Loucy (cell line): Measurements from ENCODE around the gene STK39.

Experiments used
- H2AFZ ChIP-seq: fragments of 200-600 bp; sonication (generic); 2 replicates; pipeline ENCODE4 v1.6.0; 2016; ENCODE audit warnings: antibody characterized with exemption, mild to moderate bottlenecking, low read length, moderate library complexity
- H3F3A ChIP-seq: fragments of 200-600 bp; 2 replicates; pipeline ENCODE4 v1.6.0; 2016; ENCODE audit warnings: antibody characterized with exemption, low read depth, mild to moderate bottlenecking
- H3K27me3 ChIP-seq: fragments of 200-600 bp; sonication (generic); 2 replicates; pipeline ENCODE4 v1.6.1; 2014; ENCODE audit warnings: low read length, mild to moderate bottlenecking; ENCODE audit not compliant: insufficient read depth, poor library complexity, severe bottlenecking
- H3K36me3 ChIP-seq: fragments of 200-600 bp; sonication (generic); 2 replicates; pipeline ENCODE4 v1.6.1; 2016; ENCODE audit warnings: low read length; ENCODE audit not compliant: insufficient read depth
- H3K4me1 ChIP-seq: fragments of 200-600 bp; sonication (generic); 2 replicates; pipeline ENCODE4 v1.5.1; 2014; ENCODE audit warnings: low read length, mild to moderate bottlenecking; ENCODE audit not compliant: insufficient read depth, poor library complexity, severe bottlenecking
- H3K4me2 ChIP-seq: fragments of 200-600 bp; sonication (generic); 2 replicates; pipeline ENCODE4 v1.6.0; 2014; ENCODE audit warnings: antibody characterized with exemption, low read length, low read depth, mild to moderate bottlenecking; ENCODE audit not compliant: poor library complexity, severe bottlenecking
- H3K4me3 ChIP-seq: fragments of 200-600 bp; sonication (generic); 2 replicates; pipeline ENCODE4 v1.5.1; 2014; ENCODE audit warnings: low read length, mild to moderate bottlenecking, mixed read lengths; ENCODE audit not compliant: poor library complexity, severe bottlenecking
- H3K79me2 ChIP-seq: fragments of 200-600 bp; sonication (generic); 2 replicates; pipeline ENCODE4 v1.6.1; 2014; ENCODE audit warnings: low read length; ENCODE audit not compliant: insufficient read depth
- H3K9ac ChIP-seq: fragments of 200-600 bp; sonication (generic); 2 replicates; pipeline ENCODE4 v1.6.0; 2014; ENCODE audit warnings: mild to moderate bottlenecking, low read depth, low read length, moderate library complexity; ENCODE audit not compliant: poor library complexity, severe bottlenecking
- H3K9me2 ChIP-seq: fragments of 200-600 bp; sonication (generic); replicated peaks from 2 replicates; pipeline ENCODE4 v1.6.1; 2016; ENCODE audit warnings: low read depth, low read length, mixed read lengths
- H3K9me3 ChIP-seq: fragments of 200-600 bp; sonication (generic); 2 replicates; pipeline ENCODE4 v1.6.1; 2014; ENCODE audit warnings: mild to moderate bottlenecking, antibody characterized with exemption, low read length, low read depth; ENCODE audit not compliant: insufficient read depth
- H4K20me1 ChIP-seq: fragments of 200-600 bp; sonication (generic); 2 replicates; pipeline ENCODE4 v1.6.0; 2014; ENCODE audit warnings: antibody characterized with exemption, low read length, mild to moderate bottlenecking; ENCODE audit not compliant: insufficient read depth, poor library complexity, severe bottlenecking
- CTCF ChIP-seq: fragments of 200-600 bp; sonication (generic); conservative IDR thresholded peaks from 2 replicates; pipeline ENCODE4 v1.5.1; 2014; ENCODE audit warnings: mild to moderate bottlenecking, antibody characterized with exemption, low read length
- EZH2phosphoT487 ChIP-seq: fragments of 200-600 bp; IDR thresholded peaks from 2 replicates; pipeline ENCODE4 v1.6.1; 2018; ENCODE audit warnings: antibody characterized with exemption, mild to moderate bottlenecking, moderate library complexity, borderline replicate concordance

STK39 gene

GRCh38 chr2:167955264-167955906, 292.0 kb downstream of the STK39 start:
- TF ChIP-seq EZH2phosphoT487 (no peak), CTCF (no peak)
- no peaks in the 10 kb centered on the region for H3K9me3 ChIP-seq
- H3K9ac ChIP-seq, result no peak overlapping the region
- no peak overlapping the region for H3K4me2 ChIP-seq
- no peaks in the 10 kb centered on the region for H3F3A ChIP-seq
- no peaks in the 10 kb centered on the region for H3K27me3 ChIP-seq
- no peaks in the 10 kb centered on the region for H3K79me2 ChIP-seq
- H2AFZ ChIP-seq, result no peak overlapping the region
- H3K4me1 ChIP-seq, result no peaks in the 10 kb centered on the region
- H3K36me3 ChIP-seq, result peaks cover 8% of the 10 kb centered on the region; the same call in 1 of the 2 replicates
- H3K4me3 ChIP-seq, result no peak overlapping the region
- no peaks in the 10 kb centered on the region for H3K9me2 ChIP-seq
- no peaks in the 10 kb centered on the region for H4K20me1 ChIP-seq

- no peaks in the 10 kb centered on the region for H4K20me1 ChIP-seq
- H3F3A ChIP-seq, result no peaks in the 10 kb centered on the region
- H3K79me2 ChIP-seq, result no peaks in the 10 kb centered on the region
- no peaks in the 10 kb centered on the region for H3K4me1 ChIP-seq
- TF ChIP-seq CTCF (no peak), EZH2phosphoT487 (no peak)
- peaks cover 4% of the 10 kb centered on the region; the same call in 1 of the 2 replicates for H3K36me3 ChIP-seq
- no peaks in the 10 kb centered on the region for H3K27me3 ChIP-seq
- H3K4me3 ChIP-seq, result no peak overlapping the region
- no peak overlapping the region for H3K9ac ChIP-seq
- H3K9me3 ChIP-seq, result no peaks in the 10 kb centered on the region
- H3K4me2 ChIP-seq, result no peak overlapping the region
- no peak overlapping the region for H2AFZ ChIP-seq
- no peaks in the 10 kb centered on the region for H3K9me2 ChIP-seq
Measured at GRCh38 chr2:167954495-167954894, 292.9 kb downstream of the STK39 start.

- Histone ChIP-seq H3K9ac (no peak overlapping the region), H3K4me3 (no peak overlapping the region), H2AFZ (no peak overlapping the region), H3K79me2 (no peaks in the 10 kb centered on the region), H3K27me3 (no peaks in the 10 kb centered on the region), H3K9me2 (no peaks in the 10 kb centered on the region), H3F3A (no peaks in the 10 kb centered on the region), H3K4me2 (no peak overlapping the region), H4K20me1 (no peaks in the 10 kb centered on the region), H3K9me3 (no peaks in the 10 kb centered on the region), H3K36me3 (peaks cover 3% of the 10 kb centered on the region; the same call in 1 of the 2 replicates), H3K4me1 (no peaks in the 10 kb centered on the region)
- no peak for TF ChIP-seq CTCF
- TF ChIP-seq EZH2phosphoT487, result no peak
Measured at GRCh38 chr2:167953776-167954175, 293.6 kb downstream of the STK39 start.
